NCI-H748 treated with DMSO at 0.1 percent for 48 hours (cell line): Measurements from ENCODE around the gene EFCAB7.

Experiments
- DNase-seq: peaks from one replicate; lab custom pipeline; 2025; lab: John Stamatoyannopoulos, UW

EFCAB7 gene

DNA sequence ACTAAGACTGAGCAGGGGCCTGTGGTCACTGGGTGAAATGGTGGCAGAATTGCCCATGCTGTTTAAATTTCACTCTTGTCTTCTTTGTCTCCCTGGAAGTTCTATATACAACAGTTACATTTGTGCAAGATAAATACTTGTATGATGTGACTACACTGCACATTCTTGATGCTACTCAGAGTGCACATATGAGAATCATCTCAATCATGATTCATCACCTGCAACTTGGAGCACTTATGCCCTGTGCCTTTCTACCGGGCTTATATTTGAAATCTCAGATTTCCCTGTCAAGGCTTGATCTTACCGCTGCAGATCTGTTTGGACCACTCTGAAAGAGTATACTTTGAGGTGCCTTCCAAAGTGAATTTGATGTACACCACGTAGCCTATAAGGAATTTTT, 80.5 kb downstream of the EFCAB7 start:
- no peak for DNase-seq

DNA sequence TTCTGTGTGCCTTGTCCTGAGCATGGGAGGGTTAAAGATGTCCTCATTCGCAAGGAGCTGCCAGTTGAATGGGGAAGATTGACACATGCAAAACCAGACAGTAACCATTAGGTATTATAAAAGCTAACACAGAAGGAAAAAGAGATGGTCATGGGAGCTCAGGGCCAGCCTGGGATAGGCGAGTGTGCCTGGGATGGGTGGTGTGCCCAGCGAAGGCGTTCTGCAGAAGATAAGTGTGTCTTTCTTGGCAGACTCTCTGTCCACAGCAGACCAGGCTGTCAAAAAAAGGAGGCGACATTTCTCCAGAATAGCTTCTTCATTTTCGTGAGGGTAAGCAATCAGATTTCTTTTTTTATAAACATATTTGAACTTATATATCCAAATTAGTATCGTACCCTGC, 84.0 kb downstream of the EFCAB7 start:
- no peak for DNase-seq

GRCh38 chr1:63611231-63611630, 87.9 kb downstream of the EFCAB7 start:
- DNase-seq: no peak

DNA sequence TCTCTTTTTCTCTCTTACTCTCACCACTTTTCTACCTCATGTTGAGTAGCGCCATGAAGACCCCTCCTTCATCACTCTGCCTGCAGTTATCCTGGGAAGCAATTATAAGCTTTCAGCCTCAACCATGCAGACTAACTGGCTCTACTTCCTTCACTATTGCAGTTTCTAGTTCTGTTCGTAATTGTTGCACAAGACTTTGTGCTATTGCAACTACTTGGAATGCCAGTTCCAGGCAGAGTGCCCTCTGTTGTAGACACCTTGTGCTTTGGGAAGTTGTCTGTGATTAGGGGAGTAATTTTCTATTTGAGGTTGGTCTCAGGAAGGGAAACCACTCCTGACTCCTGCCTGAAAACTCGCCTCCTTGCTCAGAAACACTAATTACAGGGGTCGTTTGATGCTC, 89.2 kb downstream of the EFCAB7 start:
- DNase-seq: no peak

DNA sequence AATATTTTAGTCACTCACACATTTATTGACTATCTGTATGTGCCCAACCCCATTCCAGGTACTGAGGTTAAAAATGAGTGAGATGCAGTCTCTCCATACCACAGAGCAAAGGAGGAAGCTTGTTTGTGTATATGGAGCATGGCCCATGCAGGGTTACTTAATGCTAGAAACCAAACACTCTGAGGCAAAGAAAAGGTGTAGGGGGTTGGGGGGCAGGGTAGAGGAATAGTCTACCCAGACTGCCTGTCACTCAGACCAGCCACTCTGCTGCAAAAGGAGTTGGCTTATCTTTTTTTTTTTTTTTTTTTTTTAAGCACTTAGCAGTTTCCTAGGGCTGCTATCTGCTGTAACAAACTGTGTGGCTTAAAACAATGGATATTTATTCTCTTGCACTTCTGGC, 89.6 kb downstream of the EFCAB7 start:
- DNase-seq: no peak

DNA sequence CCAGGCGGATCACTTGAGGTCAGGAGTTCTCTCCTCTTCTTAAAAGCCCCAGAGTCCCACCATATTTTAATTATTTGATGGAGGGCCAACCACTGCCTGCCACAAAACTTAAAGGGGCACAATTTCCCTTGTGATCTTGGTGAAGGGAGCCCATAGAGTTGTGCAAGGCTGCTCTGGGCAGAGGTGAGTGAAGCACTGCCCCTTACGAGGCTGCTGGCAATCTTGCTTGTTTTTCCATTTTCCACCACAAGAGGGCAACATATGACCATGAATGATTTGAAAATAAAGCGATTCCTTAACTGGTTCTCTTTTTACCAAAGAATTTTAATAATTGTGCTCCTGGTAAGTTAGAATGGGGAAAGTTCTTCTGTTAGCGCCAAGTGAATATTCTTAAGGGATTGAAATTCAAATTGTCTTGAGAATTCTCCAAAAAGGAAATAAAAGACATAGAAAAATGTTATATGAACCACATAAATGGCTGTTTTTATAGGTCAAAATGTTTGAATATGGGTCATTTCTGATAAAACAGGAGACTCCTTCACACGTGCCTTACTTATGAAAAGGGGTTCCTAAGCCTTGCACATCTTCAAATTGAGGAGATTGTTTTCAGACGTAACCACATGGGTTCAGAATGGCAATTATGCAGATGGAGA, 92.6 kb downstream of the EFCAB7 start:
- peak; percentile 6 for DNase-seq

- DNase-seq: no peak
Observed at GRCh38 chr1:63617450-63617849, 94.1 kb downstream of the EFCAB7 start.

DNA sequence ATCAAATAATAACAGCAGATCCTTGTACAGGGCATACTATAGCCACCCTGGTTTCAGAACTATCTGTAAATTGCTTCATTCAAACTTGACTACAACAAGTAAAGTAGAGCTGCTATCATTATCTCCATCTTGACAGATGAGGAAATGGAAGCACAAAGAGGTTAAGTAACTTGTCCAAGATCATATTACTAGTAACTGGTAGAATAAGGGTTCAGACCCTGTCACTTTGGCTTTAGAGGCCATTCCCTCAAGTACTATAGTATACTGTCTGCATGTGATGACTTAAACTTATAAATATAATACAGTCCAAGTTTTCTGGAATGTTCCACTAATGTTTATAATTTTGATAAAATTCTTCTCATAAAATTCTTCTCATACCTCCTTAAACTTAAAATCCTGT, 94.7 kb downstream of the EFCAB7 start:
- no peak for DNase-seq

GRCh38 chr1:63619558-63619957, 96.2 kb downstream of the EFCAB7 start:
- DNase-seq: no peak

DNA sequence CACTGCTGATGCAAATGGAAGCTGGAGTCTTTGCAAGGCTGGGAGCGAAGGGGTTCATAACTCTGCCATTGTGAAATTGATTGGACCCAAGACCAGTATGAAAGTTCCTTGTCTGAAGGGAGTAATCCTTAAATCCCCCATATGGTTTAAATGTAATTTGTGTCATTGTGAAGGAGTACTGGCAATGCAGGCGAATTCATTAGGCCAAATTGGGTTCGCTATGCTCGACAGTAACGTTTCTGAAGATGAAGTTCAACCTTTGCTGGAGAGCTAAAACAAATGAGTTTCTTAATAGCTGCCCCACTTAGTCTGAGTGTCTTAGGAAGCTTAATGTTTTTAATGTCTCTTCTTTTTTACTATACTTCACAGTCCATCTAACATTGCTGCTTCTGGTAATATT, 97.3 kb downstream of the EFCAB7 start:
- no peak for DNase-seq

DNA sequence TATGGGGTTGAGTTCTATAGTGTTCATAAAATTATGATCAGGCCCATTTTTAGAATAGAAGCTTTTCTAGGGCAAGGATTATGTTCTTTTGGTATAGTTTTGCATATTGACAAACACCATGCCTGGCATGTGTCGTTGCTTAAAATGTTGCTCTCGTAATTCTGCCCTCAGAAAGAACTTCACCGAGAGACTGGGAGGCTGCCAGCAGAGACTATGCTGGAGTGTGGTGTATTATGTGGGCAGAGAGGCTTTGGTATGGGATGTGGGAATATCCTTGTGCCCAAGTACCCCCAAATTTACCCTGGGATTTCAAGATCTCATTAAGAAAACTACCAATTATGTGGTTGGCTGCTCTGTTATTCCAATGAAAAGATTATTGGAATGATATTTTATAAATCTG, 97.8 kb downstream of the EFCAB7 start:
- no peak for DNase-seq

- no peak for DNase-seq
Observed at GRCh38 chr1:63621698-63622097, 98.4 kb downstream of the EFCAB7 start.
